ENCODE data around the gene PGPEP1. TPM values are rescaled to one million over a fixed set of nuclear protein-coding genes. Genes with fewer than 3 reads are reported as not detected.

PGPEP1 gene
- total RNA-seq, 2 experiments from 2014 or later, result 24.4 to 25.9 TPM

DNA sequence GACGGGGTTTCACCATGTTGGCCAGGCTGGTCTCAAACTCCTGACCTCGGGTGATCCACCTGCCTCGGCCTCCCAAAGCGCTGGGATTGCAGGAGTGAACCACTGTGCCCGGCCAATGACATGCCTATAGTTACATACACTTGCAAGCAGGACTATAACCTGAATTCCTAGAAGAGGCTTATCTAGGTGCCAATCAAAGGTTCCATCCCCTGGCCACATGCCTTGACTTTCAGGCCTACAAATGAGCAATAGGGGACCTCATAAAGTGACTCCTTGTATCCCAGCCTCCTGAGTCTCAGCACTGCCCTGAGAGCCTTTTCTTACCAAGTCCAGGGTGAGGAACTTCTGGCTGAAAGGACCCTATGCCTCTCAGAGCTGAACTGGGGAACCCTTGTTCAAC, 13.6 kb upstream of the PGPEP1 start:
- no peaks in the 10 kb centered on the region for H3K9me3 Mint-ChIP-seq
- no peaks in the 10 kb centered on the region for H3K27me3 Mint-ChIP-seq
- ATAC-seq (ENCODE audit: poor library complexity) (no peak), DNase-seq (no peak)
- CTCF ChIA-PET, result interaction anchor here (19.5 kb wide), 1 partner anchor 48 kb away, joined by 340 read pairs; the partner anchor contains the start of gene JUND
- TF ChIP-seq, protein P1, sequence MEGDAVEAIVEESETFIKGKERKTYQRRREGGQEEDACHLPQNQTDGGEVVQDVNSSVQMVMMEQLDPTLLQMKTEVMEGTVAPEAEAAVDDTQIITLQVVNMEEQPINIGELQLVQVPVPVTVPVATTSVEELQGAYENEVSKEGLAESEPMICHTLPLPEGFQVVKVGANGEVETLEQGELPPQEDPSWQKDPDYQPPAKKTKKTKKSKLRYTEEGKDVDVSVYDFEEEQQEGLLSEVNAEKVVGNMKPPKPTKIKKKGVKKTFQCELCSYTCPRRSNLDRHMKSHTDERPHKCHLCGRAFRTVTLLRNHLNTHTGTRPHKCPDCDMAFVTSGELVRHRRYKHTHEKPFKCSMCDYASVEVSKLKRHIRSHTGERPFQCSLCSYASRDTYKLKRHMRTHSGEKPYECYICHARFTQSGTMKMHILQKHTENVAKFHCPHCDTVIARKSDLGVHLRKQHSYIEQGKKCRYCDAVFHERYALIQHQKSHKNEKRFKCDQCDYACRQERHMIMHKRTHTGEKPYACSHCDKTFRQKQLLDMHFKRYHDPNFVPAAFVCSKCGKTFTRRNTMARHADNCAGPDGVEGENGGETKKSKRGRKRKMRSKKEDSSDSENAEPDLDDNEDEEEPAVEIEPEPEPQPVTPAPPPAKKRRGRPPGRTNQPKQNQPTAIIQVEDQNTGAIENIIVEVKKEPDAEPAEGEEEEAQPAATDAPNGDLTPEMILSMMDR (IDR thresholded peaks at IDR 0.05), result no peak
- POLR2A ChIA-PET, result interaction anchor here (7.7 kb wide), 1 partner anchor 47 kb away, joined by 284 read pairs; the partner anchor contains the start of gene JUND
- Histone ChIP-seq H3K9me3 (ENCODE audit: control insufficient read depth in 1 of 2, insufficient read depth in 1 of 2, low read length in 2 of 2) (no peaks in the 10 kb centered on the region), H3K4me1 (ENCODE audit: insufficient read depth, low read length) (peaks cover 37% of the 10 kb centered on the region), H3K27ac (ENCODE audit: low read depth in 1 of 2, low read length in 2 of 2) (no peak overlapping the region), H3K36me3 (ENCODE audit: insufficient read depth, low read length) (no peaks in the 10 kb centered on the region), H3K4me3 (ENCODE audit: low read length) (no peak overlapping the region), H3K27me3 (ENCODE audit: control insufficient read depth in 1 of 2, insufficient read depth in 2 of 2, low read length in 2 of 2) (no peaks in the 10 kb centered on the region)
- H3K4me3 Mint-ChIP-seq, result no peak overlapping the region
- H3K36me3 Mint-ChIP-seq (ENCODE audit: low read depth), result no peaks in the 10 kb centered on the region
- H3K4me1 Mint-ChIP-seq (ENCODE audit: low read depth), result peaks cover 30% of the 10 kb centered on the region
- no peak overlapping the region for H3K27ac Mint-ChIP-seq
- intact Hi-C loops (cut with DNase I, micrococcal nuclease), result loop anchor here (5.0 to 10.0 kb wide), 5 partner anchors 34 to 212 kb away; partner anchors contain the start of genes MPV17L2 (in 1 of the 2) and SSBP4 (in 1 of the 2)

DNA sequence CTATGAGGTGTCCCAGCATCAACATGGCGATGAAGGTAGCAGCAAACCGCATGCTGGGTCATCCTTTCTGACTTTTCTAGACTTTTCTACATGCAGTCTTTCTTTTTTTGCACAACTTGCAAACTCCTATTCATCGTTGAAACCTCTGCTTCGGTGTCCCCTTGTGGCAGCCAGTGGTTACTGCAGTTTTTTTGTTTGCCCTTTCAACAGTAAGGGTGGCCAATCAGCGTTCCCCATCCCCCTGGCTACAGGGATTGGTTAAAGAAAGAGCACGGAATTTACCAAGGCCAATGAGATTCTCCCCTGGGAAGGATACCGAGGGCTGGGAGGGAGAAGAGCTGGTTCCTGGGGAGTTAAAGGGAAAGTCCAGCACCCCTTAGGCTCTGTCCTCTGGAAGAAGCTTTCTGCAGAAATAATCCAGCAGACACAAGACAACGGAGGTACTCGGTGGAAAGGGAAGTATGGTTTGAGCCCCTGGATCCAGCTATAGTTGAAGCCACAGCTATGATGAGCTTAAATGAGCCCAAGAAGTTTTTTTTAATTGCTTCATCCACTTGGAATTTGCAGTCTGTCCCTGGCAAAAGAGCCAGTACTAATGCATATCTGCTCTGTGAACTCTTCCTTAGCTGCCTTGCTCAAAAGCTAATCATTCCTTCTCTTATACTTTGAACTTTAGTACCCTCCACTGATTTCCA, 11.9 kb upstream of the PGPEP1 start:
- H3K9me3 Mint-ChIP-seq, result no peaks in the 10 kb centered on the region
- Histone ChIP-seq H3K36me3 (ENCODE audit: insufficient read depth, low read length) (no peaks in the 10 kb centered on the region), H3K27ac (ENCODE audit: low read depth in 1 of 2, low read length in 2 of 2) (no peak overlapping the region), H3K4me1 (ENCODE audit: insufficient read depth, low read length) (peaks cover 24% of the 10 kb centered on the region), H3K4me3 (ENCODE audit: low read length) (peak overlapping the region; percentile 31), H3K9me3 (ENCODE audit: control insufficient read depth in 1 of 2, insufficient read depth in 1 of 2, low read length in 2 of 2) (no peaks in the 10 kb centered on the region), H3K27me3 (ENCODE audit: control insufficient read depth in 1 of 2, insufficient read depth in 2 of 2, low read length in 2 of 2) (no peaks in the 10 kb centered on the region)
- H3K4me3 Mint-ChIP-seq, result peak overlapping the region; percentile 47
- H3K27ac Mint-ChIP-seq, result peak overlapping the region; percentile 6
- no peaks in the 10 kb centered on the region for H3K27me3 Mint-ChIP-seq
- H3K36me3 Mint-ChIP-seq (ENCODE audit: low read depth), result no peaks in the 10 kb centered on the region
- POLR2A ChIA-PET, result interaction anchor here (0.9 to 7.7 kb wide), 10 partner anchors 10 to 136 kb away, joined by 3 to 284 read pairs (median 6); partner anchors contain the start of genes IQCN, JUND, MPV17L2 and RAB3A
- DNase-seq (peak; percentile 76 to 94 (median 82)), ATAC-seq (ENCODE audit: poor library complexity) (peak; percentile 99)
- TF ChIP-seq, protein P1 (IDR thresholded peaks at IDR 0.05), result peak; percentile 92
- CTCF ChIA-PET, result interaction anchor here (0.6 to 19.5 kb wide), 19 partner anchors 11 to 773 kb away, joined by 3 to 340 read pairs (median 3); partner anchors contain the start of gene JUND
- peaks cover 17% of the 10 kb centered on the region for H3K4me1 Mint-ChIP-seq (ENCODE audit: low read depth)
- intact Hi-C loops (cut with DNase I, micrococcal nuclease), result loop anchor here (1.0 to 10.0 kb wide), 7 partner anchors 36 to 214 kb away; partner anchors contain the start of genes MPV17L2 (in 1 of the 2) and SSBP4 (in 1 of the 2)

DNA sequence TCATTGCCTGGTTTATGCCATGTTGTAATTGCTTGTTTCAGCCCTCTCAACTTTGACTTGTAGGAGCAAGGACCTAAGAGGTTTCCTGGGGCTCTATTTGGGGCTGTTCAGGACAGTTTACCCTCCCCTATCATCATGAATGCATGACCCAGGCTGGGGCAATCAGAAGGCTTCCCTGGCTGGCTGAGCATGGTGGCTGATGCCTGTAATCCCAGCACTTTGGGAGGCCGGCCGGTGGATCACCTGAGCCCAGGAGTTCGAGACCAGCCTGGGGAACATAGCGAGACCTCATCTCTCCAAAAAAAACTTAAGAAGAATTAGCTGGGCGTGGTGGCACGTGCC, 11.4 kb upstream of the PGPEP1 start:
- TF ChIP-seq, protein P1 (IDR thresholded peaks at IDR 0.05), result no peak

More for the DNA sequence above, 11.4 kb upstream of the PGPEP1 start:
- Mint-ChIP-seq H3K27me3 (no peaks in the 10 kb centered on the region), H3K9me3 (no peaks in the 10 kb centered on the region), H3K27ac (no peak overlapping the region), H3K4me1 (ENCODE audit: low read depth) (peaks cover 11% of the 10 kb centered on the region), H3K36me3 (ENCODE audit: low read depth) (no peaks in the 10 kb centered on the region), H3K4me3 (no peak overlapping the region)
- DNase-seq (no peak), ATAC-seq (ENCODE audit: poor library complexity) (no peak)
- Histone ChIP-seq H3K9me3 (ENCODE audit: control insufficient read depth in 1 of 2, insufficient read depth in 1 of 2, low read length in 2 of 2) (no peaks in the 10 kb centered on the region), H3K4me3 (ENCODE audit: low read length) (peak overlapping the region; percentile 31), H3K4me1 (ENCODE audit: insufficient read depth, low read length) (peaks cover 19% of the 10 kb centered on the region), H3K36me3 (ENCODE audit: insufficient read depth, low read length) (no peaks in the 10 kb centered on the region), H3K27ac (ENCODE audit: low read depth in 1 of 2, low read length in 2 of 2) (no peak overlapping the region), H3K27me3 (ENCODE audit: control insufficient read depth in 1 of 2, insufficient read depth in 2 of 2, low read length in 2 of 2) (no peaks in the 10 kb centered on the region)
- ChIA-PET CTCF (interaction anchor here (0.7 to 19.5 kb wide), 18 partner anchors 10 to 161 kb away, joined by 3 to 340 read pairs (median 3); partner anchors contain the start of gene JUND), POLR2A (interaction anchor here (0.9 to 7.7 kb wide), 10 partner anchors 10 to 137 kb away, joined by 3 to 284 read pairs (median 6); partner anchors contain the start of genes IQCN, JUND, MPV17L2 and RAB3A)
- intact Hi-C loops (cut with DNase I, micrococcal nuclease), result loop anchor here (2.0 to 10.0 kb wide), 6 partner anchors 37 to 214 kb away; partner anchors contain the start of genes MPV17L2 (in 1 of the 2) and SSBP4 (in 1 of the 2)
